ENCODE data around the gene GLIS1.

GLIS1 gene

DNA sequence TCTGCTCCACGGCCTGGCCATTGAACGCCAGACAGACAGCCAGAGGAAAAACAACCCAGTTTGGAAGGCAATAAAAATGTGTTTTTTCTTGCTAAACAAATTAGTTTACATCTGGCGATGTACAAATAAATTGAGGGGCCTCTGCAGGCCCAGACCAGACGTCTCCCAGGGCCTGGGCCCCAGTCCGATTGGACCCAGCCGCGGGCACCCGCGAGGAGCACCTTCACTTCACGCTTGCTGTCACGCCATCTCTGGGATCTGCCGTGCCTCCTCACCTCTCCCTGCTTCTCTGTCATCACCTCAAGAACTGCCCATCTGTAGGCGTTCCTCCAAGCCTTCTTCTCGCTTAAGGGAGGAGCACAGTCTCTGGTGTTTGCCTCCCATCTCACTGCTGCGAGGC is 61.5 kb downstream of the GLIS1 start:
- no peak for DNase-seq

DNA sequence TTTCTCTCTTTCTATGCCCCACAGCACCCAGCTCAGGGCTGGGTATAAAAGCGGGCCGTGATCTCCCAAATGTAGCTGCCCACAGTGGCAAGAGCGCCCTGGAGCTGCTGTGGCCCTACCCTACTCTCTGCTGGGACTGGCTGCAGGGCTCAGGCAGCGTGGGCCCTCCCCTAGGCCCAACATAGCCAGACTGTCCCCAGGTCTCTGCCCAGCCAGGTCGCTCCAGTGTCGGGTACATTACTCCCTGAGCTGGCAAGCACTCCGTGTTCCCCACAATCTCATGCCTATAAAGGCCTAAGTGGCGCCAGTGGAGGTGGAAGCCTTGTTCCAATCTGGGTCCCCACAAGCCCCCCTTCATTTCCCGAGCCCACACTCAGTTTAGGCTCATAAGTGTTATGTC is 66.2 kb downstream of the GLIS1 start:
- DNase-seq = no peak

DNA sequence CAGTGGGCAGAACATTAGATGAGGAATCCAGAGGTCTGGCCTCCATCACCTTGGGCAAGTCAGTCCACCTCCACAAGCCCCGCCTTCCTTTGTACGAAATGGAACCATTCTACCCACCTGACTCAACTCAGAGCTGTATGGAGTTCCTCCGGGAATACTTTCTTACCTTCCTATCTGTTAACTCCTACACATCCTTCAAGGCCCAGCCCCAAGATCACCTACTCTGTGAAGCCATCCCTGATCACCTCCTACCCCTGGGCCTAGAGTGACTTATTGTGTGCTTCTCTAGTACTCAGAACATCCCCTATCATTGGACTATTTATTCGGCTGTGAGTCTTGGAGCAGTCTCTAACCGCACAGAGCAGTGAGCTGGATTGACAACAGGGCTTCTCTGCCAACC is 66.7 kb downstream of the GLIS1 start:
- no peak for DNase-seq

DNA sequence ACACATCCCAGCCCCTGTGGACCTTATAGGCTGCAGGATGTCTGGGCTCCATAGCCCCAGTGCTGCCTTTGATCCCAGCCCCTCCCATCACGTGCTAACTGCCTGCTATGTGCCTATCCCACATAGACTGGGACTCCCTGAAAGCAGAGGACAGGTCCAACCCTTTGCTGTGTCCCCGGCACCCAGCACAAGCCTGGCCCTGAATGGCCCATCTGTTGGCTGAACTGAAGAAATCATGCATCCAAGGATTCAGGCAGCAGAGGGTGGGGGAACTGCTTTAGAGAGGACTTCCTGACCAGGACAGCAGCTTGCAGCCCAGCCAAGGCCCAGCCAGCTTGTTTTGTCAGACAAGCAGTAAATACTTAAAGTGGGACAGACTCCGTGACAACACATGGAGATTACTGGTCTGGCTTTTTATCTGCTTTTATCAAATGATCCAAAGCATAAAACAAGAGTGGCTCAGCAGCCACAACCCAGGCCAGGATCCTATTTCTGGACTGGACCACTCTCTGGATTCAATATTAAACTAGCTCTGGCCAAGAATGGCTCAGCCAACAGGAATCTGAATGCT is 69.3 kb downstream of the GLIS1 start:
- no peak for DNase-seq

DNA sequence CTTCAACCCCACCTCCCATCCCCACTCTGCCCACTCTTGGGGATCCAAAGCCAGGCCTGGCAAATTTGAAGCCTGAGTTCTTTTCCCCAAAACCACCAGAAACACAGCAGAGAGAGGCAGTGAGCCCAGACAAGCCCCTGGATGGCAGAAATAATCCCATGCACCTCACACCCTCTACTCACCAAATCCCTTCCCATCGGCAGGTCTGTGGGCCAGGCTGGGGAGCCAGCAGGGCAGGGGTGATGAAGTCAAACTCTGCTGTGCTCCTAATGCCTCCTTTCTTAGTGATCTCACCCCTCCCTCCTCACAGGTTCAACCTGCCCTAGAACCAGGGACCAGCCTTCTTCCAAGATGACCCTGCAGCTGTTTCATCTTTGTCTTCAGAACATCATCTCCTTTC is 72.4 kb downstream of the GLIS1 start:
- DNase-seq = no peak

DNA sequence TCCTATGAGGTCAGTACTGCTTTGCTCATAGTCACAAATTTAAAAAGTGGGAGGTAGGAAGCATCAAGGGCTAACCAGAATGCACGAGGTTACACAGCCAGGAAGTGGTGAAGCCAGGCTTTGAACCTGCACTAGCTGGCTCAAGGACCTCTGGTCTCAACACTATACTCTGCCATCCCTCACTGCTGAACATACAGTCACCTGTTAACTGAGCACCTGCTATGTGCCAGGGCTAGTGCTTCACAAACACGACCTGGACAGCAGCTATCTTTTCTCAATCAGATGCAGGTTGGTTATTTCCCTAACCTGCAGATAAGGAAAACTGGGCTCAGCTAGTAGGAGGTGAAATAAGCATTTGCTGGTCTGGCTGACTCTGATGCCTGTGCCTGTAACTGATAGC is 73.0 kb downstream of the GLIS1 start:
- no peak for DNase-seq

DNA sequence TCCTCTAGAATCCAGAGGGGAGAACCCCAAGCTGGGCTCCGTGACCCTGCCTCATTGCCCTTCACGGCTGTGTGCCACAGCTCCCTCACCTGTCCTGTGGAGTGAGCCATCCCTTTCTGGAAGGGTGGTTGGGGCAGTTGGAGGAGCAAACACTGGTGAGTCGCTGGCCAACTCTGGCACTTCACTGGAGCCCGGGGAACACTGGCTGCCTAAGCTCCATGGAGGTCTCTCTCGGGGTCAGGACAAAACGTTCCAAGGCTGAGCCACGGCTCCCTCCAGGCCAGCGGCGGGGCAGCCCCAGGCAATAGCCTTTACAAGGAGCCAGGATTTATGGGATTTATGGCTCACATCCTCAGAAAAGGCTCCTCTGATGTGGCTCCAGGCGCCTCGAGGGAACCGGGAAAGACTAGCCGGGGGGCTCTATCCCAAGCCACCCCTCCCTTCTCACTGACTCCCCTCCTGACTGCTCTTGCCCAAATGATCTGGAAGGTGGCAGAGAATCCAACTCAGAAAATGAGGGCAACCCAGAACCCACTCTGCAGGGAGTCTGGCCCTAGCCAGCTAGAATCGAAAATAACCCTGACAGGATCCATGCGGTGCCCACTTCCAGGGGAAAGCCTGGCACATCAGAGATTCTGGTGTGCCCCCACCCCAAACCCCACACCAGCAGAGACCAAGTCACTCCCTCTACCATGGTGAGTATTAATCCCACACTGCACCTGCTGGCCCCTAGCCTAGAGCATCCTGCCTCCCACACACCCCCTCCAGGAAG is 75.2 kb downstream of the GLIS1 start:
- no peak for DNase-seq

DNA sequence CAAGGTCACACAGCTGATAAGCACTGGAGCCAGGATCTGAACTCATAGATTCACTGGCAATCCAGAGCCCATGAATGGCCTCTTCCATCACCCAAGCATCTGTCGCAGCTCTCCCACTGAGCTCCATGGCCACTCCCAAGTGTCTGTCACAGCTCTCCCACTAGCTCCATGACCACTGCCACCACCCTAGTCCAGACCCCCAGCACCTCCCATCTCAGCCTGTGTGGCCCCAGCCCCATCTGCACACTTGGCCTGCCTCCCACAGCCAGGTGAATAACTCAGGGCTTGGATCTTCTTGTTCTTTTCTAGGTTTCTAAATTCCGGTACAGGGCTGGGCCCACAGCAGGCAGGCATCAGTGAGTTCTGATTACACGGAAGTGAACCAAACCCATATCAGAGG is 76.0 kb downstream of the GLIS1 start:
- DNase-seq = no peak

DNA sequence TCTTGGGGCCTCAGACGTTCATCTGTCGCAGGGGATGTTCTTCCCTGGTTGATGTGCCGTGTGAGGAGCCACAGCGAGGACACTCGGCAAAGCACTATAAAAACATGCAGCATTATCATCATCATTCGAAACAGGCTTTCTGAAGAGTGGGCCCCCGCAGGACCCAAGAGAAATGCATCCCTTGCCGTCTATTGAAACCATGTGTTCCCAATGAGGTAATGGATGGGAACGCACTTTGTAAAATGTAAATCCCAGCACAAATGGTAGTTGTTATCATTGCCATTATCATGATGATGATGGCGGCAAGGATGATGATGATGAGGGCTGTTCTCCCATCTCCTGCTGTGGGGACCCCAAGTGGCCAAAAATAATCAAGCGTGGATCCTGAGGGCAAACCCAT is 76.8 kb downstream of the GLIS1 start:
- DNase-seq = no peak

DNA sequence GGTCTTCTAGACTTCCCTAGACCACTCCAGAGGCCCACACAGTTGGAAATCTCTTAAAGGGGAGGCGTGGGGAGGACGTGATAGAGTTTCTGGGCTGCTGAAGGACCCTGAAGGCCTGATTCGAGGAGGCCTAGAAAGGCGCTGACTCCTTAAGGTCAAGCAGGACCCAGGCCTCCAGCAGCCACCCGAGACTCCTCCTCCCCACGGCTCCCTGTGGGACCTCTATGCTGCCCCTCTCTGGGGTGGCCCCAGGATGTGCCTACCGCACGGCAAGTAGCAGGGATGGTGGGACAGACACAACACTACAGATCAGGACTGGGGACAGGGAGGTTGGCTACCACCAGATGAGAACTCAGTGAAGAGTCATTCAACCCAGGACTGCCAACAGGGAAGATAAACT is 77.5 kb downstream of the GLIS1 start:
- DNase-seq = no peak

DNA sequence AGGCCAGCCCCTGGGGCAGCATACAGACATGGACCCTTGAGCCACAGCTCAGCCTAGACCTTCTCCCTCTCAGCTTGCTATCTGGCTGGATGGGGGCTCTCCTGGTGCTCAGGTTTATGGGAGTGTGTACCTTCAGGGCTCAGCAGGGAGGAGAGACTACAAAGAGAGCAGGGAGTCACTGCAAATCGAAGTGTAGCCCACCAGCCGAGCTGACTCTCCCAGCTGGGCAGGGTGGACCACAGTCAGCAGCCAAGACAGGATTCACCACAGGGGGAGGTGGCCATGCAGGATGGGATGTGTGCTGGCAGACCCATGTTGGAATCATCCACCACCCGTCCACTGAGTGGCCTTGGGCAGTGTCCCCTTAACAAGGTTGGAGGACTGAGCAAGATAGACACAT is 78.3 kb downstream of the GLIS1 start:
- DNase-seq = no peak

DNA sequence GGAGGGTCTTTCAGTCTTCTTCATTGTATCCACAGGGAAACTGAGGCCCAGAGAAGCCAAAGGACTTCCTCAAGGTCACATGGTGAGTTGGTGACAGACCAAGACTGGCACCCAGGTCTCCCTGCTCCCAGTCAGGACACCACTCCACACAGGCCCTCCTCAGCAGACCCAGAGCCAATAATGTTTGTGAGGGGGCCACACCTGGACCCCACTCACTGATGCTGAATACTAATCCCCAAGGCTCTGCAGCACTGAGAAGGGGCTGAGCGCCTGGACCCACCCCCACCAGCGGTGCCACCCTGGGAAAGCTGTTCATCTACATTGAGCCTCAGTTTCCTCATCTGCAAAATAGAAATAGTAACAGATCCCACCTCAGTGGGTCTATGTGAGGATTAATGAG is 79.5 kb downstream of the GLIS1 start:
- DNase-seq = no peak

DNA sequence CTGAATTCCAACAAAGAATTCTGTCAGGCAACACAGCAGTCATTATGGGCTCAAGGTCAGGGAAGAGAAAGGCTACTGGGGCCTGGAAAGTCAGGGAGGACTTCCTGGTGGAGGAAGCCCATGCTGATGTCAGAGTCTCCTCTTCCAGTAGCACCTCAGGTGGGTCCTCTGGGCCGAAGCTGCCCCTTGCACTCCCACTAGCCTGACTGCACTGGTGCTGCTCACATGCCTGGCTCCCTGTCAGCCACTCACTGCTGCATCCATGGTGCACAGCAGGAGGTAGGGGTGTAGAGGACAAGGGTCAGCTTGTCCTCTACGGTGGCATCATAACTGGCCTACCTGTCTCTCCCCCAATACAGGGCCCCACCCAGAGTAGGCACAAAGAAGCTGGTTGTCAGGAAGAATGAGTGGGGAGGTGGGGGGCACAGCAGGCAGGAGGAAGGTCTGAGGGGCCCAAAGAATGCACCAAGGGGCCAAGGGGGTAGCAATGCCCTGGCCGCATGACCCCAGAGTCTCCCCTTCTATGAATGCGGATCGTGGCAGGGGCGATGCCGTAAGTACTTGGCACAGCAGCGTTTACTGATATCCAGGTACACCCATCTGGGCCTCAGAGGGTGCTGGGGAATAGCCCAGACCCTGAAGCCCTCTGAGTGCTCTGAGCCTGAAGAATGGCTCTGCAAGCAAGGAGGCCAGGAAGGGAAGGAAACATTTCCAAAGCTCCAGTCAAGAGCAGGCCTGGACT is 80.3 kb downstream of the GLIS1 start:
- no peak for DNase-seq

DNA sequence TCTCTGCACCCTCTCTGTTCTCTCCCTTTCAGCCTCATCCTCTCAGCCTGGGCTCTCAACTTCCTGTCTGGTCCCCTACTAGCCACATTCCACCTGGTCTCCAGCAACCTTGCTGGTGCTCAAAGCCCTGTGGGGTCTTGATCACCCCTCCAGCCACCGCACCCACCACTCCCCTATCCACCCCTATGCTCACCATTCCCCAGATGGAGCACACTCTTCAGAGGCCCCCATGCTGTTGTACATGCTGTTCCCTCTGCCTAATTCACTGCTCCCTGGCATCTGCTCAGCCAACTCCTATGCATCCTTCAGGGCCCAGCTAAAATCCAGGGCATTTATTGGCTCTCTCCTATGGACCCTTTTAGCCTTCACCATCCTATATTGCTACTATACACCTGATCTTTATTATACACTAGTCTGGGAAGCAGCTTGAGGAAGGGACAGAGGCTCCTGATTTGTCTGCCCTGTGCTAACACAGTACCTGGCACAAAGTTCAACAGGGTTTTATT is 81.0 kb downstream of the GLIS1 start:
- DNase-seq = no peak

DNA sequence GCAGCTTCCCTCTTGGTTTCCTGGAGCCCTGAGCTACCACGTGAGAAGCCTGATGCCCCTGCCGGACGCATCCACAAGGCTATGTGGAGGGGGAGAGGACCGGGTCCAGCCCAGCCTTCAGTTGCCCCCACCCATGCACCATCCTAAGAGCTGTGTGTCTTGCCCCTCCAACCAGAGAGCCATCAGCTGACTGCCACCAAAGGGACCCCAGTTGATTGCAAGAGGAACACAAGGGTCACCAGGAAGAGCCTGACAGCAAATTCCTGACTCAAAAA is 81.5 kb downstream of the GLIS1 start:
- DNase-seq = no peak

DNA sequence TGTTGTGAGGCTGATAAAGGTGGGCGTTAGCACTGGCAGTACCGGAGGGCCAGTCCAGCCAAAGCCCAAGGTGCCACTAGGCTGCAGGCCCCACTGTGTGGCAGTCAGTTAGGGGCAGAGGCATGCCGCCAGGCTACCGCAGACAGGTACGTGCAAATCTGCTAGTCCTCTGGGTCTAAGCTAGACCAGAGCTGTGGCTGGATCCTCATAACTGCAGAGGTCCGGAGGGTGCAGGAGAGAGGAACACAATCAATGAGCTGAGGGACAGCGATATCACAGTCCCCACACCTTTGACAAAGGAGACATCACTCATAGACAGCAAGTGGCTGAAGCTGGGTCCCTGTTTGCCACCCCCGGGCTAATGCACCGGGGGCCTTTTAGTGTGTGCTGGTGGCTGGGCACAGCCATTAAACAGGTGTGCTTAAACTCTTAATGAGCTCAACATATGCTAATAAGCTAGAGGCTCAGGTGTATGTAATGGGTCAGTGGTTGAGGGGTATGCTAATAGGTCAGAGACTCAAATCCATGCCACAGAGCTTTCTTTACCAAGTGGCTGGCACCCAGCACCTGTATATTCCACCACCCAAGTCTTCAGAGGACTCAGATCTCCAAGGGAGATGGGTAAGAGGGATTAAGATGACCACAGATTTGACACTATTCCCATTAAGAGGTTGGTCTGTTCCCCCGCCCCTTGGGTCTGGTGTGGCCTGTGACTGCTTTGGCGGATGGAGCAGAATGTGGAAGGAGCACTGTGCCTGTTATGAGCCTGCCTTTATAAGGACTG is 82.0 kb downstream of the GLIS1 start:
- DNase-seq = no peak

DNA sequence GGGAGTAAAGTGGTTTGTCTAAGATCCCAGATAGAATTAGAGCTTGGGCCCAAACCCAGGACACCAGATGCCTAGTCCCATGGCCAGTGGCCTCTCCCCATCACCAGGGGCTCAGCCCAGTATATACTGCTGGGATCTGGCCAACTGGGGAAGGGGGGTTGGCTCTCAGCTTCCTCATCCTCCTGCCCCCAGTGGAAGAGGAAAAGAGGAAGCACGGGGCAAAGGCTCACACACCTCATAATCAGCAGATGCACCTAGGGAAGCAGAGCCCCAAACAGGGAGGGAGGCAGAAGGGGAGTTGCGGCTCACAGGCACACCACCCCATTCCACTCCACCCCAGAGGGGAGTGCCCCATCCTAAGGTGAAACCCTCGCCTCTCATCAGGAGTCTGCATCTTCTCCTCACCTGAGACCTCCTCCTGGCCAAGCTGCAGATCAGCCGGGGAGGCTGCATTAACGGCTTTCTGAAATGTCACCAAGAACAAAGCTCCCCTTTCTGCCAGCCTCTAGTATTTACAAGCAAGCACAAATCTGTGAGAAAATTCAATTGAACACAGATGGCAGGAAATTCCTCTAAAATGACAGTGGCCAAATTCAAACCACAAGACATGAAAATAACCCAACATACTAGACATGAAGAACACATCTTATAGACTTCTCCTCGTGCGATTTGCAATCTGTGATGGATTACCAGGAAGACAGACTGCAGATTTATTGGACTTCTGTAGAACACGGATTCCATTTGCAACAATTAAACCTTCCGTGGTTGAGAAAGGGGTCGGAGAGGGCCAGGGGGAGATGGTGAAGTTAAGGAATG is 82.8 kb downstream of the GLIS1 start:
- DNase-seq = no peak

DNA sequence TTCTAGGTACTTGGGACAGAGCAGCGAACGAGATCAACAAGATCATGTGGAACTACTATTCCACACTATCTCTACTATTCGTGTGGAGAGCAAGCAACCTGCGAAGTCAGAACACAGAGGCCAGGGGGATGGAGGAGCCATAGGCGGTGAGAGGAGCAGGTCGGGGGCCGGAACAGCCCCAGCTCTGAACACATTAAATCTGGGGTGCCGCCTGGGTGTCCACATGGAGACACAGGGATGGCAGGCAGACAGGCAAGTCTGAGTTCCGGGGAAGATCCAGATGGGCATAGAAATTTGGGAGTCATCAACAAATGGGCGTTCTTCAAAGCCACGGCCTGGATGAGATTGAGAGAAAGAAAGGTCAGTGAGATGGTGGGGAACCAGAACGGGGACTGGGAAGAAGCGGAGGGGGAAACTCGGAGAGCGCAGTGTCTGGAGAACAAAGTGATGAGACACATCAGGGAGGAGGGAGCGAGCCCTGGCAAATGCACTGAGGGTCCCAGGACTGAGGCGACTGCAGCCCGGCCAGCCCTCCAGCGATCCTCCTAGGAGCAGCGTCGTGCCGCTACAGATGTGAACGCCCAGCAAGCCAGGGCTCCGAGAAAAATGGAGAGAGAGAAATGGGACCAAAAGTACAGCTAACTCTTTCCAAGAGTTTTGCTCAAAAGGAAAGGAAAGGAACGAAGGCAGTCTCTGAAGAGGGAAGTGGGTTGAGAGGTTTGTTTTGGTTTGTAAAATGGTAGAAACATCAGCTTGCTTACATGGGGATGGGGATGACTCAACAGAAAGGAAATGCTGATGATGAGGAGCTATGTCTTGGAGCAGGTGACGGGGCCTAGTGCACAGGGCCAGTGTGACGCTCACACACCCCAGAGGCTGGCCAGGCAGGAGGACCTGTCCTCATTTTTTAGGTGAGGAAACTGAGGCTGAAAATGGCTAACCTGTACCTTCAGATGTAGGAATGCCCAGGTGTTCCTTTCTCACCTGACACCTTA is 84.5 kb downstream of the GLIS1 start:
- DNase-seq = no peak

DNA sequence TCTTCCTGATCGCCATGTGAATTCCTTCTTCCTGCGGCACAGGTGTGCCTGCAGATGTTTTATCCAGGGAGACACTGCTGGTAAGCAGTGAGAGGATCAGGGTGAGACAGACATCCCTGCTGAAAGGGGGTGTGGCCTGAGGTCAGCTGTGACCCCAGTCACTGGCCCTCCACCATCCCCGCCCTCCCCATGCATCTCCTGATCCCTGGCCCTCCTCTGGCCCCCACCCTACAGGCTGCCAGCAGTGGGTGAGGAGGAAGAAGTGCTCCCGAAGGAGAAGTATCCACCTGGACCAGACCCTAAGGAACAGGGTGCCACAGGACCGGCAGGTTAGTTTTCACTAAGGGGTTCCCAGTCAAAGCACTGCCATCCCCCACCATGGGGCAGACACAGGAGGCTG is 85.3 kb downstream of the GLIS1 start:
- no peak for DNase-seq

DNA sequence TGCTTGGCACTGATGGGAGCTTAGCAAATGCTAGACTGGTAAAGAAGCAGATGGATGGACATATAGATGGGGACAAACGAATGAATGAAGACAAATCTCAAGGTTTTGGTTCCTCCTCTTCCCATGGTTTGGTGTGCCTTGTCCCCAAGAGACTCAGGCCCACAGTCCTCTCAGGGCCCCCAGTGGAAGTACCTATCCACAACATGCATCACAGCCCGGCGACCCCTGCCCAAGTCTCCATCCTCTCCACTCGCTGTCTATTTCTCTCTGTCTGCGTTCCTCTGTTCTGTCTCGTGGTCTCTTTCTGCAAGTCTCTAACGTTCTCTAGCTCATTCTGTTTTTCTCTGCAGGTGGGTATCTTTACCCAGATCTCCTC is 85.8 kb downstream of the GLIS1 start:
- no peak for DNase-seq

DNA sequence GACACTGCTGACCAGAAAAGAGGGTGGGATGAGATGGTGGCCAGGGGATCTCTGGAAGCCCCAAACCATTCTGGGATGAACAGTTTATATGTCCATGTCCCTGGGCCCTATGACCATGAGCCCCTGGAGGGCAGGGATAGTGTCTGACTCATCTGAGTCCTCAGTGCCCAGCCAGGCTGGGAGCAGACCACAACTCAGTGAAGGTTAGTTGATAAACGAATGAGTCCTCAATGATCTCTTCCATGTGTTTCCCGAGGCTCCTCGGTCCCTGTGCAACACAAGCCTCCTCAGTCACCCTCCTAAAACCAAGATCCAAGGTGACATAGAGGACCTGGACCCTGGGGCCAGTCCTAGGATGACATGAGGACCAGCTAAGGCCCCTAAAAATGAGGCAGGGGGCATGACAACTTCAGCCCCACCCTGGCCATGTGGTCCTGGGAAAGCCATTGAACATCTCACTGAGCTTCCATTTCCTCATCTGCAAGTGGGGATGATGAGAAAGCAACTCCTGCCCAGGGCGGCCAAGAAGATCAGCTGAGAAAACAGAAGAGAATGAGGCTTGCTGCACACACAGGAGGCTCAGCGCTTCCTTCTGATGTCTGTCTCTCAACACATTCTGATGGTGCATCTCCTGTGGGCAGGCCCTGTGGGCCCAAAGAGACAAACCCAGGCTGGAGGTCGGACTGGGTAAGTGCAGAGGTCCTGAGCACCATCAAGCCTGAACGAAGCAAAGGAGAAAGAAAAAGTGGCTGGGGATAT is 86.3 kb downstream of the GLIS1 start:
- DNase-seq = no peak

All from NCI-H82 (cell line).